ENCODE data around the gene LRRC45.

Gene LRRC45

DNA sequence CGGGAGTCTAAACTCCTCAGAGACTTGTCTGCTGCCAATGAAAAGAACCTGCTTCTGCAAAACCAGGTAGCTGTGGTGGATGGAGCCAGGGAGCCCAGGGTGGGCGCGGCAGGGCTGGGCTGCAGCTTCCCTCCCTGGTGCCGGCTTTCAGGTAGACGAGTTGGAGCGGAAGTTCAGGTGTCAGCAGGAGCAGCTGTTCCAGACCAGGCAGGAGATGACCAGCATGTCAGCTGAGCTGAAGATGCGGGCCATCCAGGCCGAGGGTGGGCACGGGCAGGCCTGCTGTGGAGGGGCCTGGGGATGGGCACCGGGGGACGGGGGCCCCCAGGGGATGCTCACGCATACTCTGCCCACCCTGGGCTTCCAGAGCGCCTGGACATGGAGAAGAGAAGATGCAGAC lies 5.1 kb downstream of the LRRC45 start:
- TF ChIP-seq TAF1 (IDR thresholded peaks at IDR 0.05; ENCODE audit: borderline replicate concordance, insufficient read depth, low read length): no peak
- TF ChIP-seq, protein P1, sequence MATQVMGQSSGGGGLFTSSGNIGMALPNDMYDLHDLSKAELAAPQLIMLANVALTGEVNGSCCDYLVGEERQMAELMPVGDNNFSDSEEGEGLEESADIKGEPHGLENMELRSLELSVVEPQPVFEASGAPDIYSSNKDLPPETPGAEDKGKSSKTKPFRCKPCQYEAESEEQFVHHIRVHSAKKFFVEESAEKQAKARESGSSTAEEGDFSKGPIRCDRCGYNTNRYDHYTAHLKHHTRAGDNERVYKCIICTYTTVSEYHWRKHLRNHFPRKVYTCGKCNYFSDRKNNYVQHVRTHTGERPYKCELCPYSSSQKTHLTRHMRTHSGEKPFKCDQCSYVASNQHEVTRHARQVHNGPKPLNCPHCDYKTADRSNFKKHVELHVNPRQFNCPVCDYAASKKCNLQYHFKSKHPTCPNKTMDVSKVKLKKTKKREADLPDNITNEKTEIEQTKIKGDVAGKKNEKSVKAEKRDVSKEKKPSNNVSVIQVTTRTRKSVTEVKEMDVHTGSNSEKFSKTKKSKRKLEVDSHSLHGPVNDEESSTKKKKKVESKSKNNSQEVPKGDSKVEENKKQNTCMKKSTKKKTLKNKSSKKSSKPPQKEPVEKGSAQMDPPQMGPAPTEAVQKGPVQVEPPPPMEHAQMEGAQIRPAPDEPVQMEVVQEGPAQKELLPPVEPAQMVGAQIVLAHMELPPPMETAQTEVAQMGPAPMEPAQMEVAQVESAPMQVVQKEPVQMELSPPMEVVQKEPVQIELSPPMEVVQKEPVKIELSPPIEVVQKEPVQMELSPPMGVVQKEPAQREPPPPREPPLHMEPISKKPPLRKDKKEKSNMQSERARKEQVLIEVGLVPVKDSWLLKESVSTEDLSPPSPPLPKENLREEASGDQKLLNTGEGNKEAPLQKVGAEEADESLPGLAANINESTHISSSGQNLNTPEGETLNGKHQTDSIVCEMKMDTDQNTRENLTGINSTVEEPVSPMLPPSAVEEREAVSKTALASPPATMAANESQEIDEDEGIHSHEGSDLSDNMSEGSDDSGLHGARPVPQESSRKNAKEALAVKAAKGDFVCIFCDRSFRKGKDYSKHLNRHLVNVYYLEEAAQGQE (IDR thresholded peaks at IDR 0.05; ENCODE audit: insufficient read depth in 1 of 2, low read depth in 2 of 2, low read length in 2 of 2): no peak

DNA sequence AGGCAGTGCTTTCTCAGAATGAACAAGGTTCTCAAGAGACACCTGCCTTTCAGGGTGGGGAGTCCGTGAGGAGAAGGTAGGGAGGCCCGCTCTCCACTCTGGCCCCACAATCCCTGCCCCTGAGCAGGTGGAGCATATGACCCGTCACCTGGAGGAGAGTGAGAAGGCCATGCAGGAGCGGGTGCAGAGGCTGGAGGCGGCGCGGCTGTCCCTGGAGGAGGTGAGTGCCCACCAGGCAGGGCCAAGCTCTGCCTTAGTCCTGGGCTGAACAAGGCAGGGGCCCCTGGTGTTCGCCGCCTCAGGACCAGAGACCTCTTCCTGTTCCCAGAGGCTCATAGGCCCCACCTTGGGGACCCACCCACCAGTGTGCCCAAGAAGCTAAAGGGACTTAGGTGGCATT lies 5.9 kb downstream of the LRRC45 start:
- TF ChIP-seq, protein P1 (IDR thresholded peaks at IDR 0.05; ENCODE audit: insufficient read depth in 1 of 2, low read depth in 2 of 2, low read length in 2 of 2): no peak
- TF ChIP-seq TAF1 (IDR thresholded peaks at IDR 0.05; ENCODE audit: borderline replicate concordance, insufficient read depth, low read length) (no peak), FOXP2 (optimal IDR thresholded peaks at IDR 0.05; ENCODE audit: borderline replicate concordance, extremely low read depth, extremely low read length, insufficient read depth) (no peak), POLR2AphosphoS5 (IDR thresholded peaks at IDR 0.05; ENCODE audit: low read depth, low read length) (no peak), SIN3A (IDR thresholded peaks at IDR 0.05; ENCODE audit: borderline replicate concordance, insufficient read depth, low read length) (no peak)

DNA sequence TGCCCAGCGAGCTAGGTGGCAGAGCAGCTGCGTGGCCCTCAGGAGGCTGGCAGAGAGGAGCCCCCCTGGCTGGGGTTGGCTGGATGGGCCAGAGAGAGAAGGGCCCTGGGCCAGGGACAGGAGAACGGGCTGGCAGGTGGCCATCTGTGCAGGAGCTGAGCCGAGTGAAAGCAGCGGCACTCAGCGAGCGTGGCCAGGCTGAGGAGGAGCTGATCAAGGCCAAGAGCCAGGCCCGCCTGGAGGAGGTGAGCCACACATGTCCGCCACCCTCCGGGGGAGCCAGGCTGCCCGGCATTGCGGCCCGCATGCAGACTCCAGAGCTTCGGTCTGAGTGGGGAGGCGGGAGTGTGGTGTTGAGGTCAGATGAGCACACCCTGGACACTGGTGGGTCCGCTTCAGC lies 6.3 kb downstream of the LRRC45 start:
- no peak for TF ChIP-seq POLR2AphosphoS5 (IDR thresholded peaks at IDR 0.05; ENCODE audit: low read depth, low read length)
- no peak for TF ChIP-seq SIN3A (IDR thresholded peaks at IDR 0.05; ENCODE audit: borderline replicate concordance, insufficient read depth, low read length)
- TF ChIP-seq, protein P1 (IDR thresholded peaks at IDR 0.05; ENCODE audit: insufficient read depth in 1 of 2, low read depth in 2 of 2, low read length in 2 of 2): no peak
- TF ChIP-seq TAF1 (IDR thresholded peaks at IDR 0.05; ENCODE audit: borderline replicate concordance, insufficient read depth, low read length): no peak
- TF ChIP-seq FOXP2 (optimal IDR thresholded peaks at IDR 0.05; ENCODE audit: borderline replicate concordance, extremely low read depth, extremely low read length, insufficient read depth): no peak

DNA sequence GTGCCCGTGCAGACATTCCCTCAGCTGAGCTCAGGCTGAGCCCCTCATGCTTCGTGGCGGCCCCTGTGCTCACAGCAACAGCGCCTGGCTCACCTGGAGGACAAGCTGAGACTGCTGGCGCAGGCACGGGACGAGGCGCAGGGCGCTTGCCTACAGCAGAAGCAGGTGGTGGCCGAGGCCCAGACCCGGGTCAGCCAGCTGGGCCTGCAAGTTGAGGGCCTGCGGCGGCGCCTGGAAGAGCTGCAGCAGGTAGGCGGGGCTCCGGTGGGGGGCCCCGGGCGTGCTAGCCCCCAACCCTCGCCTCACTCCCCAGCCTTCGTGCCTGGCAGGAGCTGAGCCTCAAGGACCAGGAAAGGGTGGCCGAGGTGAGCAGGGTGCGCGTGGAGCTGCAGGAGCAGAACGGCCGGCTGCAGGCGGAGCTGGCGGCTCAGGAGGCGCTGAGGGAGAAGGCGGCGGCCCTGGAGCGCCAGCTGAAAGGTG lies 6.9 kb downstream of the LRRC45 start:
- TF ChIP-seq TAF1 (IDR thresholded peaks at IDR 0.05; ENCODE audit: borderline replicate concordance, insufficient read depth, low read length): no peak
- TF ChIP-seq POLR2AphosphoS5 (IDR thresholded peaks at IDR 0.05; ENCODE audit: low read depth, low read length): no peak
- TF ChIP-seq SIN3A (IDR thresholded peaks at IDR 0.05; ENCODE audit: borderline replicate concordance, insufficient read depth, low read length): no peak
- TF ChIP-seq FOXP2 (optimal IDR thresholded peaks at IDR 0.05; ENCODE audit: borderline replicate concordance, extremely low read depth, extremely low read length, insufficient read depth): no peak
- TF ChIP-seq, protein P1 (IDR thresholded peaks at IDR 0.05; ENCODE audit: insufficient read depth in 1 of 2, low read depth in 2 of 2, low read length in 2 of 2): no peak
